ENCODE measurements around the gene IMMP2L. TPM values are rescaled to one million over a fixed set of nuclear protein-coding genes. Genes with fewer than 3 reads are reported as not detected.

The IMMP2L gene
- polyA plus RNA-seq, 1 of the 3 experiments (the other 2 are of a cell fraction), result 10.7 TPM

GRCh38 chr7:111009526-111010040 is 552.7 kb downstream of the IMMP2L start:
- Histone ChIP-seq H3K36me3 (replicated peaks in 1 of 2; ENCODE audit: control insufficient read depth in 1 of 2, insufficient read depth in 2 of 2, low read length in 1 of 2) (no peaks in the 10 kb centered on the region), H3F3A (replicated peaks; ENCODE audit: insufficient read depth) (peaks cover 18% of the 10 kb centered on the region), H3K27ac (ENCODE audit: low read depth in 2 of 2, low read length in 1 of 2) (no peak overlapping the region), H3K4me1 (ENCODE audit: control insufficient read depth in 1 of 2, insufficient read depth in 2 of 2, low read depth in 1 of 2, low read length in 1 of 2) (peaks cover 0 to 13% of the 10 kb centered on the region in 2 experiments; a peak in 2 of 4 replicates), H2AFZ (ENCODE audit: low read depth) (no peak overlapping the region), H3K27me3 (ENCODE audit: insufficient read depth) (no peaks in the 10 kb centered on the region), H3K9me3 (no peaks in the 10 kb centered on the region), H3K79me2 (ENCODE audit: insufficient read depth) (no peaks in the 10 kb centered on the region), H3K9me2 (no peaks in the 10 kb centered on the region), H4K20me1 (ENCODE audit: insufficient read depth) (no peaks in the 10 kb centered on the region), H3K9ac (no peak overlapping the region), H3K4me2 (no peak overlapping the region), H3K4me3 (ENCODE audit: low read depth in 2 of 2, low read length in 1 of 2) (no peak overlapping the region)
- DNase-seq, result no peak
- CTCF ChIA-PET, result interaction anchor here (0.7 kb wide), 1 partner anchor 9 kb away, joined by 3 read pairs; no protein-coding TSS in a partner anchor
- 81% methylated on average over 1 of the region's 1 CpG for WGBS (ENCODE audit: low lambda C conversion rate)
- POLR2A ChIA-PET, result no interaction called here
- TF ChIP-seq POLR2AphosphoS5 (IDR thresholded peaks at IDR 0.05; ENCODE audit: low read depth, low read length) (no peak), MEF2A (IDR thresholded peaks at IDR 0.05; ENCODE audit: borderline replicate concordance, low read depth) (no peak), TCF12 (IDR thresholded peaks at IDR 0.05) (no peak), EZH2phosphoT487 (IDR thresholded peaks at IDR 0.05; ENCODE audit: borderline replicate concordance, low read depth) (no peak), REST (IDR thresholded peaks at IDR 0.05; ENCODE audit: low read depth, low read length) (no peak), USF1 (IDR thresholded peaks at IDR 0.05; ENCODE audit: borderline replicate concordance, low read depth) (no peak), FOXM1 (IDR thresholded peaks at IDR 0.05; ENCODE audit: low read depth) (no peak), MAX (IDR thresholded peaks at IDR 0.05; ENCODE audit: low read depth) (no peak), NRF1 (IDR thresholded peaks at IDR 0.05; ENCODE audit: low read depth, low read length) (no peak), JUND (IDR thresholded peaks at IDR 0.05) (no peak), PBX3 (IDR thresholded peaks at IDR 0.05) (no peak)

GRCh38 chr7:111006691-111007090 is 555.6 kb downstream of the IMMP2L start:
- Histone ChIP-seq H3K9me3 (no peaks in the 10 kb centered on the region), H3K4me1 (ENCODE audit: control insufficient read depth in 1 of 2, insufficient read depth in 2 of 2, low read depth in 1 of 2, low read length in 1 of 2) (peaks cover 0 to 13% of the 10 kb centered on the region in 2 experiments; a peak in 2 of 4 replicates), H4K20me1 (ENCODE audit: insufficient read depth) (no peaks in the 10 kb centered on the region), H3K36me3 (replicated peaks in 1 of 2; ENCODE audit: control insufficient read depth in 1 of 2, insufficient read depth in 2 of 2, low read length in 1 of 2) (no peaks in the 10 kb centered on the region), H3K79me2 (ENCODE audit: insufficient read depth) (no peaks in the 10 kb centered on the region), H3K4me3 (ENCODE audit: low read depth in 2 of 2, low read length in 1 of 2) (no peak overlapping the region), H3K9ac (no peak overlapping the region), H3K9me2 (no peaks in the 10 kb centered on the region), H3K4me2 (peak overlapping the region; percentile 21; the same call in 1 of the 2 replicates), H2AFZ (ENCODE audit: low read depth) (no peak overlapping the region), H3K27me3 (ENCODE audit: insufficient read depth) (no peaks in the 10 kb centered on the region), H3K27ac (ENCODE audit: low read depth in 2 of 2, low read length in 1 of 2) (peak overlapping the region in 1 of 2 experiments; percentile 47; a peak in 2 of 4 replicates), H3F3A (replicated peaks; ENCODE audit: insufficient read depth) (peaks cover 18% of the 10 kb centered on the region)
- DNase-seq, result no peak
- ChIA-PET CTCF (interaction anchor here (0.6 kb wide), 1 partner anchor 745 kb away, joined by 3 read pairs; no protein-coding TSS in a partner anchor), POLR2A (no interaction called here)
- WGBS (ENCODE audit: low lambda C conversion rate), result 57% methylated on average over 2 of the region's 2 CpGs
- no peak for TF ChIP-seq MAX (IDR thresholded peaks at IDR 0.05; ENCODE audit: low read depth)
- TF ChIP-seq ELF1 (IDR thresholded peaks at IDR 0.05), result no peak
- no peak for TF ChIP-seq TAF1 (IDR thresholded peaks at IDR 0.05; ENCODE audit: borderline replicate concordance, low read depth, low read length)
- TF ChIP-seq MEF2A (IDR thresholded peaks at IDR 0.05; ENCODE audit: borderline replicate concordance, low read depth), result 0 out of 2 replicates have a peak, but pooled peaks have one; percentile 44
- TF ChIP-seq EP300 (IDR thresholded peaks at IDR 0.05; ENCODE audit: borderline replicate concordance in 1 of 2, low read depth in 1 of 2, low read length in 1 of 2), result peak in 1 of 2 experiments; percentile 59; a peak in 1 of 4 replicates
- no peak for TF ChIP-seq USF1 (IDR thresholded peaks at IDR 0.05; ENCODE audit: borderline replicate concordance, low read depth)
- no peak for TF ChIP-seq FOXJ3 (CRISPR knock-in tag; IDR thresholded peaks at IDR 0.05)
- TF ChIP-seq NFIC (IDR thresholded peaks at IDR 0.05; ENCODE audit: borderline replicate concordance), result peak; percentile 24; the same call in 1 of the 2 replicates
- no peak for TF ChIP-seq FOXM1 (IDR thresholded peaks at IDR 0.05; ENCODE audit: low read depth)
- TF ChIP-seq USF2 (IDR thresholded peaks at IDR 0.05; ENCODE audit: borderline replicate concordance, low read depth, low read length), result no peak
- TF ChIP-seq GATA2 (CRISPR knock-in tag; IDR thresholded peaks at IDR 0.05), result no peak

All from SK-N-SH (cell line).